HG02759 (cell line): ENCODE data around the gene TPD52L2.

ENCODE experiments used
- ATAC-seq: cut with Tn5 transposase; IDR thresholded peaks from one replicate; pipeline ENCODE4 v1.9.1; 2021; ENCODE audit warnings: mild to moderate bottlenecking, moderate library complexity; ENCODE audit not compliant: unreplicated experiment

The TPD52L2 gene

GRCh38 chr20:63930971-63931553, 66.0 kb downstream of the TPD52L2 start:
- ATAC-seq: no peak

- no peak for ATAC-seq
Measured at GRCh38 chr20:63931735-63932134, 66.7 kb downstream of the TPD52L2 start.

GRCh38 chr20:63932606-63933160, 67.6 kb downstream of the TPD52L2 start:
- no peak for ATAC-seq

GRCh38 chr20:63933646-63934045, 68.6 kb downstream of the TPD52L2 start:
- ATAC-seq: no peak

GRCh38 chr20:63934271-63935068, 69.4 kb downstream of the TPD52L2 start:
- ATAC-seq: no peak

GRCh38 chr20:63935447-63935846, 70.4 kb downstream of the TPD52L2 start:
- ATAC-seq: no peak

GRCh38 chr20:63937596-63937995, 72.5 kb downstream of the TPD52L2 start:
- no peak for ATAC-seq

- no peak for ATAC-seq
Measured at GRCh38 chr20:63939061-63939935, 74.2 kb downstream of the TPD52L2 start.

GRCh38 chr20:63940071-63940471, 75.0 kb downstream of the TPD52L2 start:
- no peak for ATAC-seq

GRCh38 chr20:63940472-63941266, 75.6 kb downstream of the TPD52L2 start:
- ATAC-seq: no peak
